Spleen (tissue), 11 donors: ENCODE data around the gene REC114. TPM values are rescaled to one million over a fixed set of nuclear protein-coding genes. Genes with fewer than 3 reads are reported as not detected.

Source experiments
- DNase-seq: peaks from one replicate; pipeline ENCODE4 v3.0.0-alpha.2; 2020
- H3K27ac ChIP-seq, 8 donors: fragments of 200-600 bp; sonication (generic) in 7 of 8; 1 replicate in 4 of 8; 2 replicates in 4 of 8; pipeline versions ENCODE4 v1.5.0 to v1.8.0; 2016 to 2021; ENCODE audit warnings: inconsistent platforms in 4 of 8, mild to moderate bottlenecking in 4 of 8, moderate library complexity in 1 of 8
- H3K27me3 ChIP-seq, 7 donors: fragments of 200-600 bp; sonication (generic) in 6 of 7; replicated peaks in 1 of 7; 1 replicate in 4 of 7; 2 replicates in 3 of 7; pipeline versions ENCODE4 v1.5.0 to v1.8.0; 2016 to 2021; ENCODE audit warnings: inconsistent platforms in 3 of 7, mild to moderate bottlenecking in 1 of 7
- H3K36me3 ChIP-seq, 6 donors: fragments of 200-600 bp; sonication (generic) in 5 of 6; 1 replicate in 4 of 6; 2 replicates in 2 of 6; pipeline versions ENCODE4 v1.5.0 to v1.8.0; 2016 to 2021; ENCODE audit warnings: inconsistent platforms in 2 of 6
- H3K4me1 ChIP-seq, 6 donors: fragments of 200-600 bp; sonication (generic) in 5 of 6; 1 replicate in 3 of 6; 2 replicates in 3 of 6; pipeline versions ENCODE4 v1.5.0 to v1.8.0; 2016 to 2021; ENCODE audit warnings: inconsistent platforms in 3 of 6
- H3K4me3 ChIP-seq, 8 donors: fragments of 200-600 bp; sonication (generic) in 7 of 8; 1 replicate in 4 of 8; 2 replicates in 4 of 8; pipeline versions ENCODE4 v1.5.0 to v1.8.0; 2016 to 2021; ENCODE audit warnings: inconsistent platforms in 4 of 8, mild to moderate bottlenecking in 4 of 8, moderate library complexity in 2 of 8
- H3K9me3 ChIP-seq, 8 donors: fragments of 200-600 bp; sonication (generic) in 7 of 8; 1 replicate in 4 of 8; 2 replicates in 4 of 8; pipeline versions ENCODE4 v1.5.0 to v1.8.0; 2016 to 2021; ENCODE audit warnings: inconsistent platforms in 4 of 8
- CTCF ChIP-seq, 11 experiments: fragments of 200-600 bp in 7 of 11; fragments of 450-650 bp in 4 of 11; sonication (generic) in 4 of 11; IDR thresholded peaks in 8 of 11; conservative IDR thresholded peaks in 3 of 11; 1 replicate in 7 of 11; 2 replicates in 4 of 11; pipeline versions ENCODE4 v1.4.0 to v1.8.0; 2016 to 2021; ENCODE audit warnings: antibody characterized with exemption in 11 of 11, inconsistent platforms in 4 of 11, mild to moderate bottlenecking in 1 of 11
- POLR2A ChIP-seq, 3 donors: fragments of 450-650 bp; IDR thresholded peaks; one replicate each; pipeline ENCODE4 v1.5.1; 2017; ENCODE audit warnings: antibody characterized with exemption in 3 of 3, mild to moderate bottlenecking in 1 of 3
- POLR2AphosphoS5 ChIP-seq, 3 donors: sonication (generic); formaldehyde crosslinking; IDR thresholded peaks; one replicate each; pipeline ENCODE4 v1.5.1; 2017; ENCODE audit warnings: antibody characterized with exemption in 3 of 3
- WGBS, 5 donors: extraction: QIAGEN DNeasy Blood & Tissue Kit in 3 of 5; methylation state at CpG; one replicate each; pipeline versions ENCODE4 v1.1.5 to v1.1.7; 2013 to 2018; 5-methylcytosine and 5-hydroxymethylcytosine counted together
- intact Hi-C: fragments of 100-400 bp; cut with DNase I; formaldehyde crosslinking; loops from one replicate; pipeline ENCODE4 v1.15.0; 2023; ENCODE audit warnings: low total_unique reads
- polyA plus RNA-seq, 3 donors: library from polyadenylated mRNA; stranded (reverse); fragments of 200-250 nt; gene quantifications; one replicate each; pipeline ENCODE4 v1.2.1, GENCODE V29; 2013
- total RNA-seq, 7 donors: library from RNA; depleted of rRNA in 3 of 7; stranded (reverse); fragments of >200 nt in 3 of 7; fragmentation: NEBNext Ultra II Directional in 4 of 7; extraction: Animal tissue kit (Norgen Biotek cat#: 25700) in 4 of 7; gene quantifications; one replicate each; pipeline versions ENCODE4 v1.1.0 to v1.2.1, GENCODE V29; 2016 to 2021
- donor health status: healthy with polysubstance abuse.
- donor health status: DM: no; HTN: no; CAD: no; lungs with moderate emphysema.
- donor health status: DM: no; HTN: no; CAD: no.
- donor health status: Bipolar disorder and iron deficiency.
- donor health status: healthy.
- donor health status: DM: no; HTN: no; CAD: no.
- donor health status: DM: yes; HTN: yes; CAD: no.

REC114 gene
- total and polyA plus RNA-seq, 10 donors = not detected

GRCh38 chr15:73538123-73538522, 95.2 kb downstream of the REC114 start:
- Histone ChIP-seq H3K4me1 (no peaks in the 10 kb centered on the region), H3K9me3 (no peaks in the 10 kb centered on the region), H3K36me3 (no peaks in the 10 kb centered on the region), H3K27me3 (no peaks in the 10 kb centered on the region), H3K4me3 (no peak overlapping the region), H3K27ac (no peak overlapping the region)
- DNase-seq = no peak
- TF ChIP-seq POLR2A (IDR thresholded peaks at IDR 0.05) = no peak
- WGBS, 5 donors = 93 to 100% (median 98%) methylated on average over 2 of the region's 2 CpGs
- intact Hi-C loops = no loop called here

- Histone ChIP-seq H3K9me3 (no peaks in the 10 kb centered on the region), H3K4me3 (no peak overlapping the region), H3K4me1 (no peaks in the 10 kb centered on the region), H3K36me3 (no peaks in the 10 kb centered on the region), H3K27ac (no peak overlapping the region), H3K27me3 (no peaks in the 10 kb centered on the region)
- intact Hi-C loops = no loop called here
- WGBS, 5 donors = 94 to 98% (median 96%) methylated on average over 10 of the region's 10 CpGs
- no peak for TF ChIP-seq POLR2A (IDR thresholded peaks at IDR 0.05)
- TF ChIP-seq POLR2AphosphoS5 (IDR thresholded peaks at IDR 0.05) = no peak
- TF ChIP-seq CTCF (IDR thresholded peaks at IDR 0.05 in 8 of 11, conservative IDR thresholded peaks at IDR 0.05 in 3 of 11) = no peak
- no peak for DNase-seq
These were observed 95.7 kb downstream of the REC114 start for GRCh38 chr15:73538563-73539211.

GRCh38 chr15:73539212-73540128, 96.5 kb downstream of the REC114 start:
- no peak overlapping the region for H3K4me3 ChIP-seq
- no peak overlapping the region for H3K27ac ChIP-seq
- H3K4me1 ChIP-seq = no peaks in the 10 kb centered on the region
- no peak for DNase-seq
- TF ChIP-seq POLR2A (IDR thresholded peaks at IDR 0.05) (no peak), POLR2AphosphoS5 (IDR thresholded peaks at IDR 0.05) (no peak), CTCF (IDR thresholded peaks at IDR 0.05 in 8 of 11, conservative IDR thresholded peaks at IDR 0.05 in 3 of 11) (no peak)
- intact Hi-C loops = no loop called here
- WGBS, 5 donors = 78 to 93% (median 89%) methylated on average over 9 of the region's 9 CpGs
- H3K27me3 ChIP-seq = no peaks in the 10 kb centered on the region
- peaks cover 0 to 1% (median 0%) of the 10 kb centered on the region in 6 donors for H3K36me3 ChIP-seq
- no peaks in the 10 kb centered on the region for H3K9me3 ChIP-seq

- no peaks in the 10 kb centered on the region for H3K4me1 ChIP-seq
- intact Hi-C loops = no loop called here
- peaks cover 0 to 8% (median 0%) of the 10 kb centered on the region in 6 donors for H3K36me3 ChIP-seq
- no peak overlapping the region for H3K27ac ChIP-seq
- DNase-seq = no peak
- no peak overlapping the region for H3K4me3 ChIP-seq
- no peaks in the 10 kb centered on the region for H3K9me3 ChIP-seq
- WGBS, 5 donors = 67 to 90% (median 80%) methylated on average over 3 of the region's 3 CpGs
- H3K27me3 ChIP-seq = no peaks in the 10 kb centered on the region
- TF ChIP-seq POLR2A (IDR thresholded peaks at IDR 0.05) (no peak), POLR2AphosphoS5 (IDR thresholded peaks at IDR 0.05) (no peak), CTCF (IDR thresholded peaks at IDR 0.05 in 8 of 11, conservative IDR thresholded peaks at IDR 0.05 in 3 of 11) (no peak)
These were observed 97.2 kb downstream of the REC114 start for GRCh38 chr15:73540161-73540560.
